Measurements from ENCODE around the gene KRTAP10-10.

- TF ChIP-seq CTCF (IDR thresholded peaks at IDR 0.05) (no peak), EZH2phosphoT487 (IDR thresholded peaks at IDR 0.05) (no peak)
Measured at GRCh38 chr21:44595524-44595923, 41.6 kb upstream of the KRTAP10-10 start.

All from neural progenitor cell (in vitro differentiated cells).